H9 (cell line): ENCODE data around the gene TRIM54. TPM values are rescaled to one million over a fixed set of nuclear protein-coding genes. Genes with fewer than 3 reads are reported as not detected.
A peak's percentile ranks its signal among the peaks of the same experiment; 100 is the strongest.

Experiments used
- DNase-seq: peaks from one replicate; pipeline ENCODE4 v3.0.0-alpha.2; 2017
- H2AFZ ChIP-seq: one replicate; pipeline ENCODE4 v1.6.1; 2013; ENCODE audit warnings: mild to moderate bottlenecking, low read length, control low read depth, moderate library complexity
- H2AK5ac ChIP-seq: 2 replicates; pipeline ENCODE4 v1.6.1; 2013; ENCODE audit warnings: low read length, control low read depth, mixed read lengths; ENCODE audit not compliant: insufficient read length
- H2BK120ac ChIP-seq: one replicate; pipeline ENCODE4 v1.6.1; 2013; ENCODE audit warnings: low read depth, mild to moderate bottlenecking, low read length, control low read depth, inconsistent platforms; ENCODE audit not compliant: poor library complexity, severe bottlenecking
- H2BK12ac ChIP-seq: 2 replicates; pipeline ENCODE4 v1.6.1; 2013; ENCODE audit warnings: low read length, control low read depth, mixed read lengths, low read depth; ENCODE audit not compliant: insufficient read length
- H2BK15ac ChIP-seq: 2 replicates; pipeline ENCODE4 v1.6.1; 2013; ENCODE audit warnings: low read depth, low read length, control low read depth
- H2BK20ac ChIP-seq: one replicate; pipeline ENCODE4 v1.6.1; 2013; ENCODE audit warnings: low read depth, mild to moderate bottlenecking, low read length, control low read depth, inconsistent platforms; ENCODE audit not compliant: poor library complexity, severe bottlenecking
- H2BK5ac ChIP-seq: 2 replicates; pipeline ENCODE4 v1.6.1; 2013; ENCODE audit warnings: low read length, control low read depth, mixed read lengths; ENCODE audit not compliant: insufficient read length
- H3K14ac ChIP-seq: 2 replicates; pipeline ENCODE4 v1.6.1; 2013; ENCODE audit warnings: low read length, control low read depth; ENCODE audit not compliant: insufficient read depth
- H3K18ac ChIP-seq: 2 replicates; pipeline ENCODE4 v1.6.1; 2013; ENCODE audit warnings: low read depth, mild to moderate bottlenecking, mixed read lengths, low read length, control low read depth; ENCODE audit not compliant: insufficient read length
- H3K23ac ChIP-seq: 2 replicates; pipeline ENCODE4 v1.6.1; 2013; ENCODE audit warnings: low read length, control low read depth, mixed read lengths, low read depth; ENCODE audit not compliant: insufficient read length
- H3K23me2 ChIP-seq: 2 replicates; pipeline ENCODE4 v1.6.1; 2013; ENCODE audit warnings: low read depth, mild to moderate bottlenecking, mixed read lengths, low read length, control low read depth; ENCODE audit not compliant: insufficient read length, poor library complexity, severe bottlenecking
- H3K27ac ChIP-seq: 2 replicates; pipeline ENCODE4 v1.5.1; 2013; ENCODE audit warnings: low read length, control low read depth, mixed read lengths, low read depth; ENCODE audit not compliant: insufficient read length
- H3K27me3 ChIP-seq: 2 replicates; pipeline ENCODE4 v1.6.1; 2013; ENCODE audit warnings: low read length, control low read depth, inconsistent platforms; ENCODE audit not compliant: insufficient read depth
- H3K4ac ChIP-seq: 2 replicates; pipeline ENCODE4 v1.6.1; 2013; ENCODE audit warnings: low read depth, mild to moderate bottlenecking, control low read depth, inconsistent platforms, low read length, moderate library complexity
- H3K4me1 ChIP-seq: 2 replicates; pipeline ENCODE4 v1.6.1; 2013; ENCODE audit warnings: low read length, control low read depth, inconsistent platforms; ENCODE audit not compliant: insufficient read depth
- H3K4me2 ChIP-seq: 2 replicates; pipeline ENCODE4 v1.6.1; 2013; ENCODE audit warnings: low read length, control low read depth, mixed read lengths; ENCODE audit not compliant: insufficient read length, insufficient read depth
- H3K56ac ChIP-seq: 2 replicates; pipeline ENCODE4 v1.6.1; 2013; ENCODE audit warnings: low read depth, mild to moderate bottlenecking, mixed read lengths, low read length, control low read depth; ENCODE audit not compliant: insufficient read length
- H3K79me1 ChIP-seq: 2 replicates; pipeline ENCODE4 v1.6.1; 2013; ENCODE audit warnings: low read depth, mild to moderate bottlenecking, moderate library complexity, low read length, control low read depth, inconsistent platforms; ENCODE audit not compliant: insufficient read depth, poor library complexity, severe bottlenecking
- H3K79me2 ChIP-seq: 2 replicates; pipeline ENCODE4 v1.6.1; 2013; ENCODE audit warnings: low read length, control low read depth, inconsistent platforms; ENCODE audit not compliant: insufficient read depth
- H3K9ac ChIP-seq: 2 replicates; pipeline ENCODE4 v1.6.1; 2013; ENCODE audit warnings: low read length, control low read depth, mixed read lengths; ENCODE audit not compliant: insufficient read length; ENCODE audit errors: extremely low read depth
- H3K9me3 ChIP-seq: one replicate; pipeline ENCODE4 v1.6.1; 2013; ENCODE audit warnings: low read depth, low read length, inconsistent platforms; ENCODE audit not compliant: control insufficient read depth
- H3T11ph ChIP-seq: one replicate; pipeline ENCODE4 v1.6.1; 2013; ENCODE audit warnings: mild to moderate bottlenecking, low read length, control low read depth, inconsistent platforms
- H4K20me1 ChIP-seq: one replicate; pipeline ENCODE4 v1.6.1; 2013; ENCODE audit not compliant: control insufficient read depth, insufficient read length, insufficient read depth
- H4K5ac ChIP-seq: 2 replicates; pipeline ENCODE4 v1.6.1; 2013; ENCODE audit warnings: low read depth, mild to moderate bottlenecking, mixed read lengths, low read length, control low read depth; ENCODE audit not compliant: insufficient read length
- H4K8ac ChIP-seq: replicated peaks from 2 replicates; pipeline ENCODE4 v1.6.1; 2013; ENCODE audit warnings: low read length, control low read depth, mixed read lengths, low read depth; ENCODE audit not compliant: insufficient read length
- H4K91ac ChIP-seq: 2 replicates; pipeline ENCODE4 v1.6.1; 2013; ENCODE audit warnings: low read depth, mild to moderate bottlenecking, moderate library complexity, mixed read lengths, low read length, control low read depth; ENCODE audit not compliant: insufficient read length
- H3K27ac Mint-ChIP-seq, 3 experiments: 2 replicates in 2 of 3; 3 replicates in 1 of 3; pipeline ENCODE4 v1.8.0; 2020 to 2021; ENCODE audit warnings: mixed read lengths in 3 of 3, mild to moderate bottlenecking in 1 of 3, moderate library complexity in 1 of 3
- H3K27me3 Mint-ChIP-seq: 2 replicates; pipeline ENCODE4 v1.8.0; 2021; ENCODE audit warnings: low read depth, mild to moderate bottlenecking, moderate library complexity, mixed read lengths
- H3K36me3 Mint-ChIP-seq, 3 experiments: 2 replicates in 2 of 3; 3 replicates in 1 of 3; pipeline ENCODE4 v1.8.0; 2020 to 2021; ENCODE audit warnings: low read depth in 3 of 3, mixed read lengths in 3 of 3; ENCODE audit not compliant: insufficient read depth in 1 of 3
- H3K4me1 Mint-ChIP-seq, 2 experiments: 2 replicates each; pipeline ENCODE4 v1.8.0; 2020; ENCODE audit warnings: mixed read lengths in 2 of 2
- H3K4me3 Mint-ChIP-seq, 2 experiments: 2 replicates in 1 of 2; 3 replicates in 1 of 2; pipeline ENCODE4 v1.8.0; 2020 to 2021; ENCODE audit warnings: mild to moderate bottlenecking in 2 of 2, mixed read lengths in 2 of 2, moderate library complexity in 1 of 2
- H3K9me3 Mint-ChIP-seq, 2 experiments: 2 replicates in 1 of 2; 3 replicates in 1 of 2; pipeline ENCODE4 v1.8.0; 2020; ENCODE audit warnings: mild to moderate bottlenecking in 2 of 2, mixed read lengths in 2 of 2, moderate library complexity in 1 of 2
- WGBS: extraction: QIAGEN DNeasy Blood & Tissue Kit; methylation state at CpG from one replicate; pipeline ENCODE4 v1.1.7; 2013; ENCODE audit warnings: missing lambda C conversion rate, low lambda C conversion rate, mixed read lengths; ENCODE audit not compliant: insufficient read length; ENCODE audit errors: extremely low coverage; 5-methylcytosine and 5-hydroxymethylcytosine counted together
- total RNA-seq: library from RNA; stranded (reverse); gene quantifications from 2 replicates; pipeline ENCODE4 v1.2.1, GENCODE V29; 2021
- TF ChIP-seq, protein P1 (sequence below): fragments of 200-600 bp; sonication (generic); conservative IDR thresholded peaks from 3 replicates; pipeline ENCODE4 v1.8.0; 2021; ENCODE audit warnings: antibody characterized with exemption, mild to moderate bottlenecking

The TRIM54 gene
- total RNA-seq, 1 experiment from 2014 or later: 5.0 TPM

DNA sequence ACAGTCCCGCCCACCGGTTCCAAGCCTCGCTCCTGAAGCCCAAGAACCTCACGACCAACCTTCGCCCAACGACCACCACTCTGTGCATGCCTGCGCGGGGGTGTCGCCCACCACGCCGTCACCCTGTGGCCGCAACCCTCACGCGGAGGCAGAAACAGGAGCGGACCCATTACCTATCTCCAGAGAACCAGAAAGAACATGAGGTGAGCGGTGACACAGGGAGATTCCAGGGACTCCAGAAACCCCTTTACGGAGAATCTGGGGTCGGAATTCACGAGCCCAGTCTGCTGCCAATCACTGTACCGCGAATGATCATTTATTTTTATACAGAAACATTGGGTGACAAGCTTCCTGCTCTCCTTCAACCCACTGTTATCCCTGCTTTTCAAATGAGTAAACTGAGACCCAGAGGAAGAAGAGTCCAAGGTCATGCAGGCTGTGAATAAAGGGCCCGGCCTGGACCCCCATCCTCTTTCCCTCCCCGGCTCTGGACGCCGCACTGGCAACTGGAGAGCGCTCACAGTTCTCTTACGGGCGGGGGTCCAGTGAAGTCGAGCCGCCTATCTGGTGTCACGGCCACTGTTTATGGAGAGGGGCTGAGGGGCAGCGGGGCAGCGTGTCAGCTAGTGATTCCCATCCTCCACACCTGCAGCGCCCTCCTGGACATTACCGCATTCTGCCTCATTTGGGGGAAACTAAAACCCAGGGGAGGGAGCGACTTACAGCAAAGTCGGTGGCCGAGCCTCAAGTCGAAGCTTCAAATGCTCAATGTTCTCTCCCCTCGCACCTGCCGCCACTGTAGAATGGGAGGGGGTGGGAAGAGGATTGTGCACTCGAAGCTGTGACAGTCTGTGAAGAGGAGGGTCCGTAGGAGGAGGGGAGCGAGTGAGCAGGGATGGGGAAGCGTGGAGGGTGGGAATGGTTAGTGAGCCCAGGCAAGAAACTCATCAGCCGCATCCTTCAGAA lies 18.7 kb upstream of the TRIM54 start:
- H3K4me1 ChIP-seq: no peaks in the 10 kb centered on the region; the same call in 1 of the 2 replicates
- Mint-ChIP-seq H3K27ac (no peak overlapping the region), H3K4me1 (peaks cover 24 to 29% of the 10 kb centered on the region in 2 experiments), H3K9me3 (no peaks in the 10 kb centered on the region; a peak in 2 of 5 replicates), H3K4me3 (peak overlapping the region; percentile 64 to 88), H3K36me3 (no peaks in the 10 kb centered on the region; a peak in 2 of 7 replicates), H3K27me3 (peaks cover 36% of the 10 kb centered on the region)
- H3T11ph ChIP-seq: no peak overlapping the region
- DNase-seq: no peak
- H3K56ac ChIP-seq: no peak overlapping the region
- H4K91ac ChIP-seq: no peak overlapping the region
- no CpG with 5 or more reads among the region's 46 CpGs for WGBS
- no peak overlapping the region for H3K4ac ChIP-seq
- peaks cover 20% of the 10 kb centered on the region for H3K23me2 ChIP-seq
- no peak overlapping the region for H3K27ac ChIP-seq
- H2BK15ac ChIP-seq: no peak overlapping the region
- H2BK5ac ChIP-seq: no peak overlapping the region
- H2BK20ac ChIP-seq: no peak overlapping the region
- no peak overlapping the region for H2BK120ac ChIP-seq
- H4K5ac ChIP-seq: no peak overlapping the region
- no peak overlapping the region for H3K23ac ChIP-seq
- H3K9me3 ChIP-seq: no peaks in the 10 kb centered on the region
- H2AK5ac ChIP-seq: no peak overlapping the region
- H4K8ac ChIP-seq: no peak overlapping the region
- peaks cover 38% of the 10 kb centered on the region; the same call in 1 of the 2 replicates for H3K27me3 ChIP-seq
- H3K14ac ChIP-seq: no peak overlapping the region
- H2AFZ ChIP-seq: no peak overlapping the region
- H4K20me1 ChIP-seq: no peaks in the 10 kb centered on the region
- no peak overlapping the region for H2BK12ac ChIP-seq
- no peaks in the 10 kb centered on the region for H3K79me2 ChIP-seq
- H3K79me1 ChIP-seq: no peaks in the 10 kb centered on the region
- TF ChIP-seq, protein P1, sequence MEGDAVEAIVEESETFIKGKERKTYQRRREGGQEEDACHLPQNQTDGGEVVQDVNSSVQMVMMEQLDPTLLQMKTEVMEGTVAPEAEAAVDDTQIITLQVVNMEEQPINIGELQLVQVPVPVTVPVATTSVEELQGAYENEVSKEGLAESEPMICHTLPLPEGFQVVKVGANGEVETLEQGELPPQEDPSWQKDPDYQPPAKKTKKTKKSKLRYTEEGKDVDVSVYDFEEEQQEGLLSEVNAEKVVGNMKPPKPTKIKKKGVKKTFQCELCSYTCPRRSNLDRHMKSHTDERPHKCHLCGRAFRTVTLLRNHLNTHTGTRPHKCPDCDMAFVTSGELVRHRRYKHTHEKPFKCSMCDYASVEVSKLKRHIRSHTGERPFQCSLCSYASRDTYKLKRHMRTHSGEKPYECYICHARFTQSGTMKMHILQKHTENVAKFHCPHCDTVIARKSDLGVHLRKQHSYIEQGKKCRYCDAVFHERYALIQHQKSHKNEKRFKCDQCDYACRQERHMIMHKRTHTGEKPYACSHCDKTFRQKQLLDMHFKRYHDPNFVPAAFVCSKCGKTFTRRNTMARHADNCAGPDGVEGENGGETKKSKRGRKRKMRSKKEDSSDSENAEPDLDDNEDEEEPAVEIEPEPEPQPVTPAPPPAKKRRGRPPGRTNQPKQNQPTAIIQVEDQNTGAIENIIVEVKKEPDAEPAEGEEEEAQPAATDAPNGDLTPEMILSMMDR: no peak
- H3K18ac ChIP-seq: no peak overlapping the region
- H3K4me2 ChIP-seq: peak overlapping the region; percentile 44
- H3K9ac ChIP-seq: no peak overlapping the region
